ENCODE data around the gene PCNX2. TPM values are rescaled to one million over a fixed set of nuclear protein-coding genes. Genes with fewer than 3 reads are reported as not detected.

Gene PCNX2
- total RNA-seq, 2 donors from 2014 or later: 23.9 to 39.1 TPM

DNA sequence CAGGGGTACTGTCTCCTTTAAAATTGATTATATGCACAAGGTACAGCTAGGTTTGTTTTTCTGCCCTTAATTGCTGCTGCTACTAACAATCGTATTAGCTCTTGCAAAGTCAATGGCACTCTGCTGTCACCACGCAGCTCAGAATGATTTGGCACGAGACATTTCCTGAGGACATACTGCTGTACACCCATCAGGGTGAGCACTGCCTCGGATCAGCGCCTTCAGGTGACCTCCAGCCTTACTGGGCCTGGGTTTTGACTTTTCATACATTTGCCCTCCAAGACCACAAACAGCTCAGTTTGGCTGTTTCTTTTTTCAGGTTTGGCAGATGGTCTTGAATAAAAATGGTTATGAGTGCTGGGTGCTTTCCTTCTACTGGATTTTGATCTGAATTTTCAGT is 234.3 kb downstream of the PCNX2 start:
- Mint-ChIP-seq H3K36me3 (ENCODE audit: low read depth) (peaks cover 6% of the 10 kb centered on the region), H3K27ac (no peak overlapping the region)
- no peak for DNase-seq

DNA sequence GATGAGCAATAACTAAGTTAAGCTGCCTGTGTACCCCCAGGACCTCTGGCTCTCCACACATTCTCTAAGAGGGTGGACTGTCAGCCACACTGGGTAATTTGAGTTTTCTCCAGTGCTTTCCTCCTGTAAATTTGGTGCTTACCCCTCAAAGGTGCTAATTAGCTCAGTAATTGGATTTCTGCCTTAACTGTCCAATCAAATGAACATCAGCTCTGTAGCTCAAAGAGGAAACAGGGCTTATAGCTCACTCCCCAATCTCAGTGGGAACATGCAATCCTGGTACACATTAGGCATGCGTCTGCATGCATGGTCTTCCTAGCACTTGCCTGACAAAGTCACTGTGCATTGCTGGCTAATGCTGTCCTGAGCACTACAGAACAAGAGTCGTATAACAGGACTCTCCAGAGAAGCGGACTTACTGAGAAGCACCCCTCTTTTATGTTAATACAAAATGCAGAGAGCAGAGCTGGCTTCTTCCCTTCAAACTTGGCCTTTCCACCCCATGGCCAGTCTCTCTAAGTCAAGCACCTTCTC is 235.0 kb downstream of the PCNX2 start:
- Histone ChIP-seq H3K4me3 (ENCODE audit: low read length) (no peak overlapping the region), H3K9me3 (ENCODE audit: control insufficient read depth, low read length) (peaks cover 5% of the 10 kb centered on the region), H3K4me1 (ENCODE audit: control insufficient read depth, insufficient read depth, low read length) (peaks cover 9% of the 10 kb centered on the region), H3K27me3 (ENCODE audit: control insufficient read depth, insufficient read depth, low read length, poor library complexity, severe bottlenecking) (no peaks in the 10 kb centered on the region), H3K27ac (ENCODE audit: low read depth, low read length) (no peak overlapping the region), H3K36me3 (ENCODE audit: control insufficient read depth, insufficient read depth, low read length) (no peaks in the 10 kb centered on the region), H3K9ac (ENCODE audit: extremely low read depth, low read length, poor library complexity, severe bottlenecking) (no peak overlapping the region)
- no peak overlapping the region for H3K4me3 Mint-ChIP-seq
- DNase-seq: no peak
- H3K4me1 Mint-ChIP-seq: peaks cover 26% of the 10 kb centered on the region
- no peaks in the 10 kb centered on the region for H3K27me3 Mint-ChIP-seq (ENCODE audit: insufficient read depth)
- H3K27ac Mint-ChIP-seq: no peak overlapping the region
- H3K9me3 Mint-ChIP-seq: no peaks in the 10 kb centered on the region
- H3K36me3 Mint-ChIP-seq (ENCODE audit: low read depth): no peaks in the 10 kb centered on the region
- TF ChIP-seq, protein P1, sequence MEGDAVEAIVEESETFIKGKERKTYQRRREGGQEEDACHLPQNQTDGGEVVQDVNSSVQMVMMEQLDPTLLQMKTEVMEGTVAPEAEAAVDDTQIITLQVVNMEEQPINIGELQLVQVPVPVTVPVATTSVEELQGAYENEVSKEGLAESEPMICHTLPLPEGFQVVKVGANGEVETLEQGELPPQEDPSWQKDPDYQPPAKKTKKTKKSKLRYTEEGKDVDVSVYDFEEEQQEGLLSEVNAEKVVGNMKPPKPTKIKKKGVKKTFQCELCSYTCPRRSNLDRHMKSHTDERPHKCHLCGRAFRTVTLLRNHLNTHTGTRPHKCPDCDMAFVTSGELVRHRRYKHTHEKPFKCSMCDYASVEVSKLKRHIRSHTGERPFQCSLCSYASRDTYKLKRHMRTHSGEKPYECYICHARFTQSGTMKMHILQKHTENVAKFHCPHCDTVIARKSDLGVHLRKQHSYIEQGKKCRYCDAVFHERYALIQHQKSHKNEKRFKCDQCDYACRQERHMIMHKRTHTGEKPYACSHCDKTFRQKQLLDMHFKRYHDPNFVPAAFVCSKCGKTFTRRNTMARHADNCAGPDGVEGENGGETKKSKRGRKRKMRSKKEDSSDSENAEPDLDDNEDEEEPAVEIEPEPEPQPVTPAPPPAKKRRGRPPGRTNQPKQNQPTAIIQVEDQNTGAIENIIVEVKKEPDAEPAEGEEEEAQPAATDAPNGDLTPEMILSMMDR (conservative IDR thresholded peaks at IDR 0.05): no peak
- WGBS, 2 experiments (ENCODE audit: insufficient coverage in 1 of 2, insufficient read length in 1 of 2): 90% methylated on average over 3 of the region's 3 CpGs

More for the DNA sequence above, 234.3 kb downstream of the PCNX2 start:
- TF ChIP-seq, protein P1 (conservative IDR thresholded peaks at IDR 0.05): no peak
- H3K27me3 Mint-ChIP-seq (ENCODE audit: insufficient read depth): no peaks in the 10 kb centered on the region
- H3K4me1 Mint-ChIP-seq: peaks cover 28% of the 10 kb centered on the region
- H3K9me3 Mint-ChIP-seq: peaks cover 4% of the 10 kb centered on the region
- no peaks in the 10 kb centered on the region for H3K27me3 ChIP-seq (ENCODE audit: control insufficient read depth, insufficient read depth, low read length, poor library complexity, severe bottlenecking)
- WGBS, 2 experiments (ENCODE audit: insufficient coverage in 1 of 2, insufficient read length in 1 of 2): 91 to 97% methylated on average over 3 to 5 of the region's 5 CpGs
- no peak overlapping the region for H3K27ac ChIP-seq (ENCODE audit: low read depth, low read length)
- H3K9me3 ChIP-seq (ENCODE audit: control insufficient read depth, low read length): peaks cover 12% of the 10 kb centered on the region
- H3K4me1 ChIP-seq (ENCODE audit: control insufficient read depth, insufficient read depth, low read length): peaks cover 9% of the 10 kb centered on the region
- H3K9ac ChIP-seq (ENCODE audit: extremely low read depth, low read length, poor library complexity, severe bottlenecking): no peak overlapping the region
- peaks cover 1% of the 10 kb centered on the region for H3K36me3 ChIP-seq (ENCODE audit: control insufficient read depth, insufficient read depth, low read length)
- no peak overlapping the region for H3K4me3 ChIP-seq (ENCODE audit: low read length)
- no peak overlapping the region for H3K4me3 Mint-ChIP-seq

DNA sequence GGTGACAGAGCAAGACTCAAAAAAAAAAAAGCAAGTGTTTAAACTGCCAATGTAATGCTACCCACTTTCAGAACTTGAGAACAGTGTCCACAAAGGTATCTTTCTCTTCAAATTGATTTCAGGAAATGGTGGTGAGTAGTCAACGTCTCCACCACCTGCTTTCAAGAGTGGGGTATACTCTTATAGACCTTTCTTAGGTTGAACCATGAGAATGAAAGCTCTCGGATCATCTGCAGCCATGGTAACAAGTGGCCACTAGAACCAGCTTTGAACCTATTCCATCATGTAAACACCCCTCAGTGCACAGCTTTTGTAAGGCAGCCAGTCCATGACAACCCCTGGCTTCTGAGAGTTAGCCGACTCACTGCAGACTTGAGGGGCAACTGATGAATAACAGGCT is 237.7 kb downstream of the PCNX2 start:
- H3K27me3 ChIP-seq (ENCODE audit: control insufficient read depth, insufficient read depth, low read length, poor library complexity, severe bottlenecking): no peaks in the 10 kb centered on the region
- Mint-ChIP-seq H3K4me1 (peaks cover 24% of the 10 kb centered on the region), H3K9me3 (no peaks in the 10 kb centered on the region), H3K36me3 (ENCODE audit: low read depth) (peaks cover 4% of the 10 kb centered on the region), H3K27me3 (ENCODE audit: insufficient read depth) (no peaks in the 10 kb centered on the region), H3K27ac (no peak overlapping the region), H3K4me3 (no peak overlapping the region)
- WGBS, 2 experiments (ENCODE audit: insufficient coverage in 1 of 2, insufficient read length in 1 of 2): 93 to 100% methylated on average over 2 to 3 of the region's 3 CpGs
- H3K9me3 ChIP-seq (ENCODE audit: control insufficient read depth, low read length): no peaks in the 10 kb centered on the region
- DNase-seq: no peak
- no peak overlapping the region for H3K27ac ChIP-seq (ENCODE audit: low read depth, low read length)
- no peak overlapping the region for H3K4me3 ChIP-seq (ENCODE audit: low read length)
- H3K4me1 ChIP-seq (ENCODE audit: control insufficient read depth, insufficient read depth, low read length): peaks cover 9% of the 10 kb centered on the region
- TF ChIP-seq, protein P1 (conservative IDR thresholded peaks at IDR 0.05): no peak
- H3K9ac ChIP-seq (ENCODE audit: extremely low read depth, low read length, poor library complexity, severe bottlenecking): no peak overlapping the region
- H3K36me3 ChIP-seq (ENCODE audit: control insufficient read depth, insufficient read depth, low read length): no peaks in the 10 kb centered on the region

Measured in endodermal cell (in vitro differentiated cells).